GM12878 (cell line): ENCODE data around the gene MAPKAPK2. TPM values are rescaled to one million over a fixed set of nuclear protein-coding genes. Genes with fewer than 3 reads are reported as not detected.

Experiments
- ATAC-seq: fragments of 200-7000 bp; cut with Tn5 transposase; 3 replicates; pipeline ENCODE4 v1.9.1; 2020; ENCODE audit warnings: mild to moderate bottlenecking, moderate library complexity
- BruUV-seq: library from RNA; stranded (reverse); fragments of 400-500 nt; replicated peaks from 2 replicates; lab custom pipeline; 2021; lab: Mats Ljungman, UMichigan
- CTCF ChIA-PET: fragments of 300-600 bp; sonication (Branson Sonifier 250); formaldehyde crosslinking; extraction: SDS; loops from one replicate; lab custom pipeline; 2021; ENCODE audit warnings: inconsistent platforms; lab: Yijun Ruan, JAX
- POLR2A ChIA-PET: fragments of 350-600 bp; formaldehyde crosslinking; extraction: SDS; loops from one replicate; lab custom pipeline; 2021; ENCODE audit warnings: inconsistent platforms; lab: Charles Lee
- RAD21 ChIA-PET: fragments of 300-600 bp; sonication (Branson Sonifier 250); formaldehyde crosslinking; loops from one replicate; lab custom pipeline; 2023; ENCODE audit warnings: antibody characterized with exemption; ENCODE audit not compliant: unreplicated experiment; lab: Charles Lee
- SMC1A ChIA-PET: fragments of 300-600 bp; sonication (Branson Sonifier 250); formaldehyde crosslinking; loops from one replicate; lab custom pipeline; 2023; ENCODE audit not compliant: unreplicated experiment, uncharacterized antibody; lab: Charles Lee
- DNase-seq: peaks from one replicate; pipeline ENCODE4 v3.0.0-alpha.2; 2011; ENCODE audit warnings: low read depth, low spot score
- FAIRE-seq: peaks from 3 replicates; lab custom pipeline; 2011; peaks lifted over from hg19 to GRCh38; lab: Jason Lieb, UNC
- H2AFZ ChIP-seq: 2 replicates; pipeline ENCODE4 v1.6.0; 2011; ENCODE audit warnings: low read depth, low read length, control low read depth; ENCODE audit not compliant: control insufficient read depth
- H3K27ac ChIP-seq: 2 replicates; pipeline ENCODE4 v1.5.1; 2011; ENCODE audit warnings: control low read depth; ENCODE audit not compliant: control insufficient read depth, insufficient read depth
- H3K27me3 ChIP-seq, 2 experiments: replicated peaks in 1 of 2; 2 replicates each; pipeline versions ENCODE4 v1.6.0 to v1.6.1; 2011; ENCODE audit warnings: low read length in 1 of 2; ENCODE audit not compliant: control insufficient read depth in 2 of 2, insufficient read depth in 2 of 2
- H3K36me3 ChIP-seq, 2 experiments: 2 replicates each; pipeline ENCODE4 v1.5.1; 2011; ENCODE audit warnings: low read length in 1 of 2; ENCODE audit not compliant: control insufficient read depth in 2 of 2, insufficient read depth in 2 of 2
- H3K4me1 ChIP-seq: 2 replicates; pipeline ENCODE4 v1.6.1; 2011; ENCODE audit warnings: mild to moderate bottlenecking, low read length, moderate library complexity, mixed read lengths; ENCODE audit not compliant: control insufficient read depth, insufficient read depth
- H3K4me2 ChIP-seq: 2 replicates; pipeline ENCODE4 v1.6.0; 2011; ENCODE audit warnings: control low read depth; ENCODE audit not compliant: control insufficient read depth, insufficient read depth
- H3K4me3 ChIP-seq: fragments of 200-600 bp; sonication (generic); 2 replicates; pipeline ENCODE4 v1.5.1; 2016
- H3K79me2 ChIP-seq: 2 replicates; pipeline ENCODE4 v1.6.0; 2011; ENCODE audit warnings: low read length; ENCODE audit not compliant: control insufficient read depth, insufficient read depth
- H3K9ac ChIP-seq: 2 replicates; pipeline ENCODE4 v1.8.0; 2011; ENCODE audit warnings: low read length, control low read depth, mixed read lengths; ENCODE audit not compliant: control insufficient read depth, insufficient read depth
- H3K9me3 ChIP-seq: replicated peaks from 3 replicates; pipeline ENCODE4 v1.5.1; 2011; ENCODE audit warnings: mild to moderate bottlenecking, low read length; ENCODE audit not compliant: control insufficient read depth, insufficient read depth
- H4K20me1 ChIP-seq: 2 replicates; pipeline ENCODE4 v1.6.0; 2011; ENCODE audit not compliant: control insufficient read depth, insufficient read depth
- ATF7 ChIP-seq: fragments of 450-650 bp; IDR thresholded peaks from 2 replicates; pipeline ENCODE4 v1.6.1; 2016; ENCODE audit warnings: low read depth, mild to moderate bottlenecking
- CBX3 ChIP-seq: fragments of 200-600 bp; sonication (generic); IDR thresholded peaks from 2 replicates; pipeline ENCODE4 v1.6.1; 2016; ENCODE audit warnings: low read depth, borderline replicate concordance
- CREB1 ChIP-seq: IDR thresholded peaks from 2 replicates; pipeline ENCODE4 v1.6.1; 2012; ENCODE audit warnings: low read depth, mild to moderate bottlenecking, inconsistent platforms
- FOXM1 ChIP-seq: IDR thresholded peaks from 2 replicates; pipeline ENCODE4 v1.6.1; 2012; ENCODE audit warnings: low read depth, mild to moderate bottlenecking, inconsistent platforms, low read length, moderate library complexity
- GABPA ChIP-seq: IDR thresholded peaks from 2 replicates; pipeline ENCODE4 v1.6.1; 2014; ENCODE audit warnings: antibody characterized with exemption, low read depth, mild to moderate bottlenecking, inconsistent platforms
- NFIC ChIP-seq: IDR thresholded peaks from 2 replicates; pipeline ENCODE4 v1.6.1; 2012; ENCODE audit warnings: low read depth, mild to moderate bottlenecking, inconsistent platforms, low read length, moderate library complexity
- NFYA ChIP-seq: IDR thresholded peaks from 2 replicates; pipeline ENCODE4 v1.6.1; 2011; ENCODE audit warnings: low read depth, mild to moderate bottlenecking, low read length, improper control_type of control experiment, borderline replicate concordance
- NR2C1 ChIP-seq: fragments of 450-650 bp; IDR thresholded peaks from 2 replicates; pipeline ENCODE4 v1.6.1; 2017; ENCODE audit warnings: antibody characterized with exemption, mild to moderate bottlenecking, moderate library complexity
- NR2F1 ChIP-seq: fragments of 450-650 bp; conservative IDR thresholded peaks from 2 replicates; pipeline ENCODE4 v1.6.1; 2017; ENCODE audit warnings: mild to moderate bottlenecking
- SPI1 ChIP-seq: IDR thresholded peaks from 2 replicates; pipeline ENCODE4 v1.6.1; 2011; ENCODE audit warnings: low read depth, mild to moderate bottlenecking, low read length, moderate library complexity, borderline replicate concordance; ENCODE audit not compliant: insufficient read depth
- TBL1XR1 ChIP-seq: IDR thresholded peaks from 2 replicates; pipeline ENCODE4 v1.6.1; 2012; ENCODE audit warnings: low read depth, low read length, improper control_type of control experiment
- WGBS: methylation state at CpG from one replicate; pipeline ENCODE4 v1.1.6; 2016; ENCODE audit warnings: low lambda C conversion rate; ENCODE audit not compliant: insufficient replicate concordance, insufficient coverage; ENCODE audit errors: missing lambda C conversion rate; 5-methylcytosine and 5-hydroxymethylcytosine counted together
- in situ Hi-C: fragments of 300-500 bp; cut with MboI; formaldehyde crosslinking; loops from 9 replicates; pipeline ENCODE4 v1.14.3; 2018; ENCODE audit warnings: mixed read lengths
- intact Hi-C: fragments of 100-400 bp; cut with micrococcal nuclease; formaldehyde crosslinking; loops from one replicate; pipeline ENCODE4 v1.14.2; 2022; ENCODE audit not compliant: unreplicated experiment
- polyA plus RNA-seq, 11 experiments: library from polyadenylated mRNA; depleted of rRNA in 4 of 11; unstranded in 6 of 11; stranded (reverse) in 5 of 11; fragments of >200 nt; fragmentation: Nextera tagmentation in 4 of 11; fragmentation: Illumina TruSeq in 1 of 11; extraction: Ambion mirVana in 4 of 11; extraction: Trizol in 1 of 11; gene quantifications; 1 replicate in 1 of 11; 2 replicates in 10 of 11; pipeline versions ENCODE4 v1.2.1 to v1.2.3, GENCODE V29; 2011 to 2016; ENCODE audit warnings: inconsistent platforms in 2 of 11, missing spikeins in 2 of 11, low read depth in 1 of 11
- total RNA-seq, 4 experiments: library from RNA; depleted of rRNA in 3 of 4; stranded (reverse); fragments of >200 nt in 3 of 4; fragmentation: Illumina TruSeq in 1 of 4; extraction: Trizol in 1 of 4; gene quantifications; 2 replicates each; pipeline versions ENCODE4 v1.2.1 to v1.2.3, GENCODE V29; 2013 to 2021
- TF ChIP-seq, protein P1 (sequence below): fragments of 450-650 bp; formaldehyde crosslinking; IDR thresholded peaks from 2 replicates; pipeline ENCODE4 v1.5.0; 2022; ENCODE audit warnings: mild to moderate bottlenecking, missing genetic modification characterization
- TF ChIP-seq, protein P2 (sequence below): fragments of 450-650 bp; IDR thresholded peaks from 2 replicates; pipeline ENCODE4 v1.6.1; 2016; ENCODE audit warnings: mild to moderate bottlenecking, moderate library complexity, borderline replicate concordance

MAPKAPK2 gene
- total and polyA plus RNA-seq, 10 of the 15 experiments (the other 5 are each of a cell fraction or from before 2014, with no cell fraction given): 0.72 to 92.2 (median 49.3) TPM

DNA sequence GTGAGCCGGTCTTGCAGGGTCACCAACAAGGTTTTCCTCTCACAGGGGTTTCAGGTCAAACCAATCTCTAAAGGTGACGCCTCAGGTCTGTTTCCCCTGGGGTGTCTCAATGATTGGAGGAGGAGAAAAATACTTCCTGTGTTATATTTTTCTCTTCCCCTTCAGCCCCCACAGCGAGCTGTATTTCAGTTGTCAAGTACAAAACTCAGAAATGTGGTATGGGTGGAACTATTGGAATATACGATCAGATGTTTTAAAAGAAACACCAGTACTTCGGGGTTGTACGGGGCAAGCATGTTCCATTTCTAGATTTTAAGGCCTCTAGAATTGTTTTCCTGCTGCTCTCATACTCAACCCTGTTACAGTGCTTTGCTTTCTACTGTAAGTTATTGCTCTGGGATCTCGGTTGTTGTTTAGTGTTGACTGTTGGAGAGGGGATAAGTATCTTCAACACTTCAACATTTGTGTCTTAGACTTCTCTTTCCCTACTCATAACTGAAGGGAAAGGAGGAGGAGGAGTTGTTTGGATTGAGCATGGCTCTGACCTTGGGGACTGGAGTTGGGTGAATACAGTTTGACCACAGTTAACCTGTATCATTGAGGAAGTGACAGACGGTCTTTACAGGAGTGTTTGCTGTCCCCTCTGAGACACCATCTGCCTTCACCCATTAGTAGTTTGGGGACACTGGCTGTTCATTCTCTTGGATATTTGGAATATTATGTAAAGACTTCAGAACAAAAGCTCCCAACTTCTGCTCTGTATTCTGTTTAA lies 2.0 kb downstream of the MAPKAPK2 start:
- H3K4me3 ChIP-seq: peak overlapping the region; percentile 91
- 2% methylated on average over 8 of the region's 8 CpGs for WGBS
- intact Hi-C loops (loop anchor here (2.0 kb wide), 1 partner anchor 16 kb away; no protein-coding TSS in a partner anchor), in situ Hi-C loops (no loop called here)
- ATAC-seq (peak; percentile 56), DNase-seq (no peak)
- ChIA-PET POLR2A (interaction anchor here (0.6 to 18.5 kb wide), 4 partner anchors 9 to 48 kb away, joined by 3 to 334 read pairs (median 4); no protein-coding TSS in a partner anchor), CTCF (interaction anchor here (0.7 to 4.2 kb wide), 9 partner anchors 8 to 122 kb away, joined by 3 to 24 read pairs (median 5); partner anchors contain the start of gene DYRK3)
- H2AFZ ChIP-seq: no peak overlapping the region
- H3K9ac ChIP-seq: peak overlapping the region; percentile 76
- peak overlapping the region; percentile 56 for H3K4me2 ChIP-seq
- peaks cover 57% of the 10 kb centered on the region for H3K79me2 ChIP-seq
- no peaks in the 10 kb centered on the region; a peak in 1 of 4 replicates for H3K36me3 ChIP-seq
- H3K27me3 ChIP-seq: no peaks in the 10 kb centered on the region
- H3K4me1 ChIP-seq: peaks cover 23% of the 10 kb centered on the region
- peak; percentile 81 for TF ChIP-seq GABPA
- TF ChIP-seq CREB1: 0 out of 2 replicates have a peak, but pooled peaks have one; percentile 18
- TF ChIP-seq NR2C1: peak; percentile 86
- TF ChIP-seq SPI1: peak; percentile 55; the same call in 1 of the 2 replicates
- 0 out of 2 replicates have a peak, but pooled peaks have one; percentile 36 for TF ChIP-seq ATF7
- TF ChIP-seq, protein P1, sequence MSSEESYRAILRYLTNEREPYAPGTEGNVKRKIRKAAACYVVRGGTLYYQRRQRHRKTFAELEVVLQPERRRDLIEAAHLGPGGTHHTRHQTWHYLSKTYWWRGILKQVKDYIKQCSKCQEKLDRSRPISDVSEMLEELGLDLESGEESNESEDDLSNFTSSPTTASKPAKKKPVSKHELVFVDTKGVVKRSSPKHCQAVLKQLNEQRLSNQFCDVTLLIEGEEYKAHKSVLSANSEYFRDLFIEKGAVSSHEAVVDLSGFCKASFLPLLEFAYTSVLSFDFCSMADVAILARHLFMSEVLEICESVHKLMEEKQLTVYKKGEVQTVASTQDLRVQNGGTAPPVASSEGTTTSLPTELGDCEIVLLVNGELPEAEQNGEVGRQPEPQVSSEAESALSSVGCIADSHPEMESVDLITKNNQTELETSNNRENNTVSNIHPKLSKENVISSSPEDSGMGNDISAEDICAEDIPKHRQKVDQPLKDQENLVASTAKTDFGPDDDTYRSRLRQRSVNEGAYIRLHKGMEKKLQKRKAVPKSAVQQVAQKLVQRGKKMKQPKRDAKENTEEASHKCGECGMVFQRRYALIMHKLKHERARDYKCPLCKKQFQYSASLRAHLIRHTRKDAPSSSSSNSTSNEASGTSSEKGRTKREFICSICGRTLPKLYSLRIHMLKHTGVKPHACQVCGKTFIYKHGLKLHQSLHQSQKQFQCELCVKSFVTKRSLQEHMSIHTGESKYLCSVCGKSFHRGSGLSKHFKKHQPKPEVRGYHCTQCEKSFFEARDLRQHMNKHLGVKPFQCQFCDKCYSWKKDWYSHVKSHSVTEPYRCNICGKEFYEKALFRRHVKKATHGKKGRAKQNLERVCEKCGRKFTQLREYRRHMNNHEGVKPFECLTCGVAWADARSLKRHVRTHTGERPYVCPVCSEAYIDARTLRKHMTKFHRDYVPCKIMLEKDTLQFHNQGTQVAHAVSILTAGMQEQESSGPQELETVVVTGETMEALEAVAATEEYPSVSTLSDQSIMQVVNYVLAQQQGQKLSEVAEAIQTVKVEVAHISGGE (CRISPR knock-in tag): 0 out of 2 replicates have a peak, but pooled peaks have one; percentile 24
- TF ChIP-seq TBL1XR1: no peak
- TF ChIP-seq, protein P2, sequence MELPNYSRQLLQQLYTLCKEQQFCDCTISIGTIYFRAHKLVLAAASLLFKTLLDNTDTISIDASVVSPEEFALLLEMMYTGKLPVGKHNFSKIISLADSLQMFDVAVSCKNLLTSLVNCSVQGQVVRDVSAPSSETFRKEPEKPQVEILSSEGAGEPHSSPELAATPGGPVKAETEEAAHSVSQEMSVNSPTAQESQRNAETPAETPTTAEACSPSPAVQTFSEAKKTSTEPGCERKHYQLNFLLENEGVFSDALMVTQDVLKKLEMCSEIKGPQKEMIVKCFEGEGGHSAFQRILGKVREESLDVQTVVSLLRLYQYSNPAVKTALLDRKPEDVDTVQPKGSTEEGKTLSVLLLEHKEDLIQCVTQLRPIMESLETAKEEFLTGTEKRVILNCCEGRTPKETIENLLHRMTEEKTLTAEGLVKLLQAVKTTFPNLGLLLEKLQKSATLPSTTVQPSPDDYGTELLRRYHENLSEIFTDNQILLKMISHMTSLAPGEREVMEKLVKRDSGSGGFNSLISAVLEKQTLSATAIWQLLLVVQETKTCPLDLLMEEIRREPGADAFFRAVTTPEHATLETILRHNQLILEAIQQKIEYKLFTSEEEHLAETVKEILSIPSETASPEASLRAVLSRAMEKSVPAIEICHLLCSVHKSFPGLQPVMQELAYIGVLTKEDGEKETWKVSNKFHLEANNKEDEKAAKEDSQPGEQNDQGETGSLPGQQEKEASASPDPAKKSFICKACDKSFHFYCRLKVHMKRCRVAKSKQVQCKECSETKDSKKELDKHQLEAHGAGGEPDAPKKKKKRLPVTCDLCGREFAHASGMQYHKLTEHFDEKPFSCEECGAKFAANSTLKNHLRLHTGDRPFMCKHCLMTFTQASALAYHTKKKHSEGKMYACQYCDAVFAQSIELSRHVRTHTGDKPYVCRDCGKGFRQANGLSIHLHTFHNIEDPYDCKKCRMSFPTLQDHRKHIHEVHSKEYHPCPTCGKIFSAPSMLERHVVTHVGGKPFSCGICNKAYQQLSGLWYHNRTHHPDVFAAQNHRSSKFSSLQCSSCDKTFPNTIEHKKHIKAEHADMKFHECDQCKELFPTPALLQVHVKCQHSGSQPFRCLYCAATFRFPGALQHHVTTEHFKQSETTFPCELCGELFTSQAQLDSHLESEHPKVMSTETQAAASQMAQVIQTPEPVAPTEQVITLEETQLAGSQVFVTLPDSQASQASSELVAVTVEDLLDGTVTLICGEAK: peak; percentile 73; the same call in 1 of the 2 replicates
- TF ChIP-seq NFYA: no peak
- peak; percentile 67; the same call in 1 of the 2 replicates for TF ChIP-seq NR2F1
- 0 out of 2 replicates have a peak, but pooled peaks have one; percentile 0 for TF ChIP-seq FOXM1
- TF ChIP-seq CBX3: no peak
- 0 out of 2 replicates have a peak, but pooled peaks have one; percentile 27 for TF ChIP-seq NFIC
- TF ChIP-seq, all 136 proteins: peak for 10
- Histone ChIP-seq H3K9me3 (no peaks in the 10 kb centered on the region), H4K20me1 (peaks cover 2% of the 10 kb centered on the region; the same call in 1 of the 2 replicates), H3K27ac (peak overlapping the region; percentile 86)
- BruUV-seq: no TSS peak
- ChIA-PET RAD21 (interaction anchor here (2.2 kb wide), 1 partner anchor 23 kb away, joined by 5 read pairs; no protein-coding TSS in a partner anchor), SMC1A (interaction anchor here (0.6 to 9.6 kb wide), 6 partner anchors 10 to 85 kb away, joined by 4 to 222 read pairs (median 10); partner anchors contain the start of gene IL10)
- peak; percentile 79 for FAIRE-seq
